Thymus (tissue), 11 donors: ENCODE results near the gene MAP1S. TPM values are rescaled to one million over a fixed set of nuclear protein-coding genes. Genes with fewer than 3 reads are reported as not detected.

Experiments used
- DNase-seq, 9 donors: peaks; one replicate each; pipeline ENCODE4 v3.0.0-alpha.2; 2013; ENCODE audit warnings: low spot score in 9 of 9, low read depth in 6 of 9, missing footprints in 1 of 9
- H3K27ac ChIP-seq, 2 donors: one replicate each; pipeline ENCODE4 v1.5.1; 2013; ENCODE audit warnings: control low read depth in 1 of 2, low read depth in 1 of 2, low read length in 1 of 2, mild to moderate bottlenecking in 1 of 2, moderate library complexity in 1 of 2
- H3K27me3 ChIP-seq, 2 donors: one replicate each; pipeline ENCODE4 v1.5.1; 2013; ENCODE audit warnings: low read length in 1 of 2; ENCODE audit not compliant: control insufficient read depth in 2 of 2, insufficient read depth in 1 of 2
- H3K36me3 ChIP-seq, 2 donors: one replicate each; pipeline ENCODE4 v1.5.1; 2013; ENCODE audit warnings: low read length in 1 of 2, mild to moderate bottlenecking in 1 of 2, moderate library complexity in 1 of 2; ENCODE audit not compliant: control insufficient read depth in 2 of 2, insufficient read depth in 2 of 2
- H3K4me1 ChIP-seq, 2 donors: one replicate each; pipeline ENCODE4 v1.5.1; 2013; ENCODE audit warnings: low read length in 2 of 2; ENCODE audit not compliant: control insufficient read depth in 2 of 2, insufficient read depth in 2 of 2
- H3K4me3 ChIP-seq, 2 donors: one replicate each; pipeline ENCODE4 v1.5.1; 2013; ENCODE audit warnings: low read length in 2 of 2, control low read depth in 1 of 2, mild to moderate bottlenecking in 1 of 2
- H3K9me3 ChIP-seq, 2 donors: one replicate each; pipeline ENCODE4 v1.5.1; 2013; ENCODE audit warnings: low read length in 1 of 2, mild to moderate bottlenecking in 1 of 2; ENCODE audit not compliant: control insufficient read depth in 2 of 2, insufficient read depth in 1 of 2
- WGBS: extraction: QIAGEN DNeasy Blood & Tissue Kit; methylation state at CpG from one replicate; pipeline ENCODE4 v1.1.7; 2013; 5-methylcytosine and 5-hydroxymethylcytosine counted together
- polyA plus RNA-seq: library from polyadenylated mRNA; stranded (reverse); fragments of 200-250 nt; gene quantifications from one replicate; pipeline ENCODE4 v1.2.3, GENCODE V29; 2013
- total RNA-seq: library from RNA; stranded (reverse); fragments of 120-200 nt; gene quantifications from one replicate; pipeline ENCODE4 v1.2.4, GENCODE V29; 2013
- donor health status: healthy.

MAP1S gene
- total and polyA plus RNA-seq, 2 donors: 8.5 to 17.5 TPM

GRCh38 chr19:17687141-17687856 is 32.0 kb upstream of the MAP1S start:
- H3K4me3 ChIP-seq: no peak overlapping the region
- no peak overlapping the region for H3K27ac ChIP-seq
- H3K36me3 ChIP-seq: no peaks in the 10 kb centered on the region
- DNase-seq: no peak
- H3K9me3 ChIP-seq: peaks cover 0 to 1% of the 10 kb centered on the region in 2 donors
- H3K4me1 ChIP-seq: no peaks in the 10 kb centered on the region
- 7% methylated on average over 24 of the region's 24 CpGs for WGBS
- H3K27me3 ChIP-seq: peaks cover 33 to 64% of the 10 kb centered on the region in 2 donors

DNA sequence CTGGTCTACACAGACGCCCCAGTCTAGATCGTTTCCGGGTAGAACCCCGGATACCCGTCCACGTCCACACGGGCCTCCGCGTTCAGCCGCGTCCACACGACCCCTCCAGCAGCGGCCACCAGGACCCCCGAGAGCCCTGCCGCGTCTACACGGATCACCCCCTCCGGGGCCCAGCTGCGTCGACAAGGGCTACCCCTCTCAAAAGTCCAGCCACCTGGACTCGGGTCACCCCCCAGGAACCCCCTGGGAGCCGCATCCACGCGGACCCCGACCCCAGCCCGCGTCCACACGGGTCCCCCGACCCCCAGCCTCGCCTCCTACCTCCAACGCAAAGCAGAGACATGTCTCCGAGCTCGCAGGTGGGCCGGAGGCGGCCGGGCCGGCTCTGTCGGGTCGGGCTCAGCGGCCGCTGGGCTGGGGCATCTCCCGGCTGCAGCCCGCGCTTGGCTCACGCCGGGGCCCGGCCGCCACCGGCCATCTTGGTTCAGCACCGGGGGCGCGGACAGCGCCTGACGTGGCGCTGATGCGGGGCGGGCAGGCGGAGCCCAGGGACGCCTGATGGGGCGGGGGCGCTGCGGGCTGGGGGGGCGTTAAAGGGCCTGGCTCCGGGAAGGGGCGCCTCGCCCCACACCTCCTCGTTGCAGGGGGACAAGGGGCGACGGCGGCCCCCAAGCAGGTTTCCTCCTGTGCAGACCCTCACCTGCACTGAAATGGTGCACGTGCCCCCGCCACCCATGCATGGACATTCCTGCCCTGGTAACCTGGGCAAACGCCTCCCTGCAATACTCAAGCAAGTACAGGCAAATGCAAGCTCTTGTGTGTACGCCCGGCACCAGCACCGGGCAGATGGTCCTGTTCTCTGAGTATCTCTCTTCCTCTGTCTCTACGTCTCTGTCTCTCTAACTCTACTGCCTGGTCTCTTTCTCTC is 31.2 kb upstream of the MAP1S start, which contains the start of gene UNC13A:
Gene UNC13A (minus strand): TSS at position 498 of the 928 bp plus-strand sequence. CDS start 155 bp downstream, at position 343.
- WGBS: 5% methylated on average over 77 of the region's 77 CpGs
- no peaks in the 10 kb centered on the region for H3K4me1 ChIP-seq
- DNase-seq: peak in 6 of 9 donors; percentile 11 to 51 (median 43)
- H3K9me3 ChIP-seq: peaks cover 0 to 1% of the 10 kb centered on the region in 2 donors
- no peak within 1 kb of the TSS for H3K27ac ChIP-seq
- H3K36me3 ChIP-seq: no peaks in the 10 kb centered on the region
- H3K27me3 ChIP-seq: peaks cover 33 to 62% of the 10 kb centered on the region in 2 donors
- H3K4me3 ChIP-seq: no peak within 1 kb of the TSS

DNA sequence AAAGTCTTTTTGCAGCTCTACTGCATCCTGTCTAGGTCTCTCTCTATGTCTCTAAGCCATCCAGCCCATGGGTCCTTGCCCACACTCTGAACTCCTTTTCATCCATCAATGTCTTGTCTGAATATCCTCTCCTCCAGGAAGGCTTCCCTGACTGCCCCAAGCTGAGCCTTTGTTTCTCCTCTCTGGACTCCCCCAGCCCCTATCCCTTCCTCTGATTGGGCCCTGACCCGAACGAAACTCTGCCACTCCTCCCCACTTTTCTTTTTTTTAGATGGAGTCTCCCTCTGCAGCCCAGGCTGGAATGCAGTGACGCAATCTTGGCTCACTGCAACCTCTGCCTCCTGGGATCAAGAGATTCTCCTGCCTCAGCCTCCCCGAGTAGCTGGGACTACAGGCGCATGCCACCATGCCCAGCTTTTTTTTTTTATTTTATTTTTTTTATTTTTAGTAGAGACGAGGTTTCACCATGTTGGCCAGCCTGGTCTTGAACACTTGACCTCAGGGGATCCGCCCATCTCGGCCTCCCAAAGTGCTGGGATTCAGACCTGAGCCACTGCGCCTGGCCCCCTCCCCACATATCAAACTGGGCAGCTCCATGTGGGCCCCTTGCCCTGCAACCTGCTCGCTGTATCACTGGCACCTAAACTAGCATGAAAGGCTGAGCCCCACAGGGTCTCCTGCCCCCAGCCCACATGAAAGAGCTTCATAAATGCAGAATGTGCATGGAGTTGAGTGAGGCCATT is 30.3 kb upstream of the MAP1S start:
- Histone ChIP-seq H3K27me3 (peaks cover 32 to 58% of the 10 kb centered on the region in 2 donors), H3K4me3 (no peak overlapping the region), H3K27ac (no peak overlapping the region), H3K4me1 (no peaks in the 10 kb centered on the region), H3K36me3 (no peaks in the 10 kb centered on the region), H3K9me3 (peaks cover 0 to 1% of the 10 kb centered on the region in 2 donors)
- 71% methylated on average over 10 of the region's 10 CpGs for WGBS
- DNase-seq: no peak

- H3K4me1 ChIP-seq: no peaks in the 10 kb centered on the region
- peaks cover 10 to 28% of the 10 kb centered on the region in 2 donors for H3K27me3 ChIP-seq
- H3K27ac ChIP-seq: no peak overlapping the region
- no peak overlapping the region for H3K4me3 ChIP-seq
- DNase-seq: no peak
- no peaks in the 10 kb centered on the region for H3K9me3 ChIP-seq
- no peaks in the 10 kb centered on the region for H3K36me3 ChIP-seq
- WGBS: 91% methylated on average over 4 of the region's 4 CpGs
Observed at GRCh38 chr19:17692566-17692965, 26.7 kb upstream of the MAP1S start.

- no peak for DNase-seq
- H3K4me1 ChIP-seq: no peaks in the 10 kb centered on the region
- no peak overlapping the region for H3K27ac ChIP-seq
- peaks cover 0 to 17% of the 10 kb centered on the region in 2 donors for H3K27me3 ChIP-seq
- no peaks in the 10 kb centered on the region for H3K36me3 ChIP-seq
- H3K4me3 ChIP-seq: no peak overlapping the region
- H3K9me3 ChIP-seq: no peaks in the 10 kb centered on the region
- 78% methylated on average over 2 of the region's 2 CpGs for WGBS
Observed at GRCh38 chr19:17695198-17695597, 24.1 kb upstream of the MAP1S start.

GRCh38 chr19:17703824-17704463 is 15.3 kb upstream of the MAP1S start:
- DNase-seq: peak in 4 of 9 donors; percentile 30 to 58 (median 43)
- H3K36me3 ChIP-seq: no peaks in the 10 kb centered on the region
- WGBS: 65% methylated on average over 11 of the region's 11 CpGs

GRCh38 chr19:17706750-17707181 is 12.5 kb upstream of the MAP1S start:
- whole genome bisulfite sequencing: 76% methylated on average over 17 of the region's 17 CpGs
- DNase-seq: no peak
- no peak overlapping the region for H3K4me3 ChIP-seq

More at GRCh38 chr19:17703824-17704463, 15.3 kb upstream of the MAP1S start:
- peaks cover 0 to 4% of the 10 kb centered on the region in 2 donors for H3K9me3 ChIP-seq
- H3K27me3 ChIP-seq: peaks cover 0 to 9% of the 10 kb centered on the region in 2 donors
- H3K27ac ChIP-seq: no peak overlapping the region
- H3K4me1 ChIP-seq: no peaks in the 10 kb centered on the region
- H3K4me3 ChIP-seq: no peak overlapping the region

DNA sequence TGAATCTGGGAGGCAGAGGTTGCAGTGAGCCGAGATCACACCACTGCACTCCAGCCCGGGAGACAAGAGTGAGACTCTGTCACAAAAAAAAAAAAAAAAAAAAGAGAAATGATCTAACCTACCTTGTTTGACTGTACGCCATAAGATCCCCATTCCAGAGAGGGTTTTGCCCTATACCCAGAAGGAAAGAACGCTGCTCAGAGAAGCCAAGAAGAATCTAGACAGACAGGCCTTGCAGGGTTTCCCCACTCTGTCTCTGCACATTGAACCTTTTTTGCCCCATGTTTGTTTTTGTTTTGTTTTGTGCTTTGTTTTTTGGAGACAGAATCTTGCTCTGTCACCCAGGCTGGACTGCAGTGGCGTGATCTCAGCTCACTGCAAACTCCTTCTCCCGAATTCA is 7.4 kb upstream of the MAP1S start:
- no peaks in the 10 kb centered on the region for H3K36me3 ChIP-seq
- DNase-seq: no peak
- H3K4me3 ChIP-seq: no peak overlapping the region
- 94% methylated on average over 6 of the region's 6 CpGs for WGBS
- H3K9me3 ChIP-seq: peaks cover 0 to under 1% of the 10 kb centered on the region in 2 donors
- H3K27ac ChIP-seq: no peak overlapping the region
- peaks cover 0 to 1% of the 10 kb centered on the region in 2 donors for H3K27me3 ChIP-seq
- no peaks in the 10 kb centered on the region for H3K4me1 ChIP-seq

More at GRCh38 chr19:17706750-17707181, 12.5 kb upstream of the MAP1S start:
- Histone ChIP-seq H3K9me3 (peaks cover 0 to 4% of the 10 kb centered on the region in 2 donors), H3K27ac (no peak overlapping the region), H3K36me3 (no peaks in the 10 kb centered on the region), H3K4me1 (no peaks in the 10 kb centered on the region), H3K27me3 (peaks cover 0 to 3% of the 10 kb centered on the region in 2 donors)
